ENCODE data around the gene PNPLA7. TPM values are rescaled to one million over a fixed set of nuclear protein-coding genes. Genes with fewer than 3 reads are reported as not detected.
"Not testable (repeated sequence)": the region's sequence is repeated elsewhere in the genome, so short reads cannot be mapped to it uniquely, and the experiment has no call there.

Gene PNPLA7
- total RNA-seq, 1 experiment from 2014 or later, result 1.8 TPM

DNA sequence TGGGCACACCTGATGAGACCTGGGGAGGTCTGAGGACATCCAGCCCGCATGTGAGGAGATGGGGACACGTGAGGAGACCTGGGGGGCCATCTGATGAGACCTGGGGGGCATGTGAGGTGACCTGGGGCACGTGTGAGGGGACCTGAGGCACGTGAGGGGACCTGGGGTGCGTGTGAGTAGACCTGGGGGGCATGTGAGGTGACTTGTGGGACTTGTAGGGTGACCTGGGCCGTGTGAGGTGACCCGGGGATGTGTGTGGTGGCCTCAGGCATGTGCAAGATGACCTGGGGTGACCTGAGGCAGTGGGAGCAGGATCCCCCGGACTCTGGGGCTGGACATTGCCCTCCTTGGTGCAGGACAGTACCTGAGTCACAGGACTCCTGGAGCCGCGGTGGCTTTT lies 30.6 kb downstream of the PNPLA7 start:
- ATAC-seq, result no peak
- Histone ChIP-seq H3K9me2 (ENCODE audit: insufficient read depth) (no peaks in the 10 kb centered on the region), H3K4me1 (ENCODE audit: control insufficient read depth in 1 of 2, insufficient read depth in 2 of 2, low read length in 2 of 2) (no peaks in the 10 kb centered on the region), H3K27me3 (ENCODE audit: insufficient read depth, low read length) (no peaks in the 10 kb centered on the region), H3K4me2 (ENCODE audit: low read length) (no peak overlapping the region), H4K20me1 (ENCODE audit: insufficient read depth) (no peaks in the 10 kb centered on the region), H3K9me3 (ENCODE audit: control insufficient read depth in 1 of 2, insufficient read depth in 1 of 2, low read depth in 1 of 2, low read length in 2 of 2) (no peaks in the 10 kb centered on the region), H3K9ac (ENCODE audit: low read length) (no peak overlapping the region), H3K4me3 (replicated peaks in 1 of 2; ENCODE audit: low read depth in 1 of 2, low read length in 2 of 2) (no peak overlapping the region), H3K27ac (ENCODE audit: low read depth, low read length) (no peak overlapping the region), H3K36me3 (ENCODE audit: control insufficient read depth in 1 of 2, insufficient read depth in 2 of 2, low read length in 2 of 2) (no peaks in the 10 kb centered on the region), H3K79me2 (ENCODE audit: insufficient read depth, low read length) (no peaks in the 10 kb centered on the region), H2AFZ (ENCODE audit: low read depth, low read length, poor library complexity, severe bottlenecking) (no peak overlapping the region)
- intact Hi-C loops (cut with micrococcal nuclease), result no loop called here
- ChIA-PET RAD21 (ENCODE audit: low non-redundant PET in 1 of 2, low total read pairs in 2 of 2, uncharacterized antibody in 2 of 2, unreplicated experiment in 2 of 2) (no interaction called here), CTCF (no interaction called here), POLR2A (no interaction called here)
- TF ChIP-seq YY1 (IDR thresholded peaks at IDR 0.05; ENCODE audit: extremely low read depth, insufficient replicate concordance, low read depth, low read length), result no peak
- no peak for TF ChIP-seq EZH2phosphoT487 (IDR thresholded peaks at IDR 0.05; ENCODE audit: borderline replicate concordance)
- TF ChIP-seq, protein P1, sequence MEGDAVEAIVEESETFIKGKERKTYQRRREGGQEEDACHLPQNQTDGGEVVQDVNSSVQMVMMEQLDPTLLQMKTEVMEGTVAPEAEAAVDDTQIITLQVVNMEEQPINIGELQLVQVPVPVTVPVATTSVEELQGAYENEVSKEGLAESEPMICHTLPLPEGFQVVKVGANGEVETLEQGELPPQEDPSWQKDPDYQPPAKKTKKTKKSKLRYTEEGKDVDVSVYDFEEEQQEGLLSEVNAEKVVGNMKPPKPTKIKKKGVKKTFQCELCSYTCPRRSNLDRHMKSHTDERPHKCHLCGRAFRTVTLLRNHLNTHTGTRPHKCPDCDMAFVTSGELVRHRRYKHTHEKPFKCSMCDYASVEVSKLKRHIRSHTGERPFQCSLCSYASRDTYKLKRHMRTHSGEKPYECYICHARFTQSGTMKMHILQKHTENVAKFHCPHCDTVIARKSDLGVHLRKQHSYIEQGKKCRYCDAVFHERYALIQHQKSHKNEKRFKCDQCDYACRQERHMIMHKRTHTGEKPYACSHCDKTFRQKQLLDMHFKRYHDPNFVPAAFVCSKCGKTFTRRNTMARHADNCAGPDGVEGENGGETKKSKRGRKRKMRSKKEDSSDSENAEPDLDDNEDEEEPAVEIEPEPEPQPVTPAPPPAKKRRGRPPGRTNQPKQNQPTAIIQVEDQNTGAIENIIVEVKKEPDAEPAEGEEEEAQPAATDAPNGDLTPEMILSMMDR (IDR thresholded peaks at IDR 0.05 in 2 of 3, conservative IDR thresholded peaks at IDR 0.05 in 1 of 3; ENCODE audit: borderline replicate concordance in 1 of 3, insufficient read depth in 1 of 3, low read depth in 2 of 3, low read length in 2 of 3), result no peak
- no peak for TF ChIP-seq ZNF274 (IDR thresholded peaks at IDR 0.05; ENCODE audit: low read depth, low read length)
- TF ChIP-seq SRF (IDR thresholded peaks at IDR 0.05; ENCODE audit: low read depth), result no peak
- no peak for DNase-seq (ENCODE audit: low read depth, low spot score)
- no TSS peak for BruUV-seq (replicated peaks)

DNA sequence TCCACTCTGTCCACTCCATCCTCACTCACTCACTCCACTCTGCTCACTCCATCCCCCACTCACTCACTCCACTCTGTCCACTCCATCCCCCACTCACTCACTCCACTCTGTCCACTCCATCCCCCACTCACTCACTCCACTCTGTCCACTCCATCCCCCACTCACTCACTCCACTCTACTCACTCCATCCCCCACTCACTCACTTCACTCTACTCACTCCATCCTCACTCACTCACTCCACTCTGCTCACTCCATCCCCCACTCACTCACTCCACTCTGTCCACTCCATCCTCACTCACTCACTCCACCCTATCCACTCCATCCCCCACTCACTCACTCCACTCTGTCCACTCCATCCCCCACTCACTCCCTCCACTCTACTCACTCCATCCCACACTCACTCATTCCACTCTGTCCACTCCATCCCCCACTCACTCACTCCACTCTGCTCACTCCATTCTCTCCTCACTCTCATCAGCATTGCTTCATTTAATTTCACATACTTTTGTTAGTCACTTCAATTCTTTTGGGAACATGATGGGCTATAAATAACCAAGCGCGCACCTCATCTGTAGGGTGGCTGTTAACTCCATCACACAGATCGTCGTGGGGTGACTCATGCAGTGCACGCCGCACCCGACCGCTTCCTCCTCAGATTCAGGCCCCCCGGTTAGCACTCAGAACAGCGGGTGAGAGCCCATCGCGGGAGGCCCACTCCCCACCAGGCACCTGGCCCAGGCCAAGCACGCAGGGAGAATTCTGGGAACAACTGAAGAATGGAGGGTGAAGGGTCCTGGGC lies 31.3 kb downstream of the PNPLA7 start:
- H3K27ac ChIP-seq (ENCODE audit: low read depth, low read length); H3K9me2 ChIP-seq (ENCODE audit: insufficient read depth); H3K27me3 ChIP-seq (ENCODE audit: insufficient read depth, low read length); H3K9me3 ChIP-seq (ENCODE audit: control insufficient read depth in 1 of 2, insufficient read depth in 1 of 2, low read depth in 1 of 2, low read length in 2 of 2); POLR2A ChIA-PET; DNase-seq (ENCODE audit: low read depth, low spot score); RAD21 ChIA-PET (ENCODE audit: low non-redundant PET in 1 of 2, low total read pairs in 2 of 2, uncharacterized antibody in 2 of 2, unreplicated experiment in 2 of 2); ATAC-seq; H3K4me2 ChIP-seq (ENCODE audit: low read length); BruUV-seq (replicated peaks); H3K4me3 ChIP-seq (replicated peaks in 1 of 2; ENCODE audit: low read depth in 1 of 2, low read length in 2 of 2); intact Hi-C loops (cut with micrococcal nuclease); CTCF ChIA-PET; H3K79me2 ChIP-seq (ENCODE audit: insufficient read depth, low read length); H3K36me3 ChIP-seq (ENCODE audit: control insufficient read depth in 1 of 2, insufficient read depth in 2 of 2, low read length in 2 of 2); H3K9ac ChIP-seq (ENCODE audit: low read length); H4K20me1 ChIP-seq (ENCODE audit: insufficient read depth); H2AFZ ChIP-seq (ENCODE audit: low read depth, low read length, poor library complexity, severe bottlenecking); H3K4me1 ChIP-seq (ENCODE audit: control insufficient read depth in 1 of 2, insufficient read depth in 2 of 2, low read length in 2 of 2): not testable (repeated sequence)
